ENCODE results near the gene PGM1. TPM values are rescaled to one million over a fixed set of nuclear protein-coding genes. Genes with fewer than 3 reads are reported as not detected.

The PGM1 gene
- total RNA-seq = 144 TPM

GRCh38 chr1:63593303-63593885, at the start of gene PGM1:
Gene PGM1, plus strand, starts transcription at chr1:63593411. Its CDS starts 78 bp downstream, at chr1:63593489.
- Histone ChIP-seq H3K27ac (ENCODE audit: low read depth, low read length) (peak within 1 kb of the TSS; percentile 94), H3K9ac (ENCODE audit: low read depth in 1 of 3, low read length in 3 of 3) (peak within 1 kb of the TSS; percentile 88 to 98 (median 96)), H3K36me3 (ENCODE audit: control insufficient read depth in 3 of 3, insufficient read depth in 3 of 3, low read length in 3 of 3) (no peaks in the 10 kb centered on the region), H3K27me3 (ENCODE audit: control insufficient read depth in 3 of 3, insufficient read depth in 3 of 3, low read length in 3 of 3) (no peaks in the 10 kb centered on the region), H3K4me1 (ENCODE audit: control insufficient read depth in 3 of 3, insufficient read depth in 3 of 3, low read length in 3 of 3) (peaks cover 9 to 36% (median 24%) of the 10 kb centered on the region in 3 donors), H3K9me3 (ENCODE audit: control insufficient read depth in 3 of 3, low read length in 3 of 3) (no peaks in the 10 kb centered on the region), H3K4me3 (ENCODE audit: low read length in 3 of 3) (peak within 1 kb of the TSS; percentile 88 to 98 (median 92))

- peaks cover 0 to 2% (median 0%) of the 10 kb centered on the region in 3 donors for H3K9me3 ChIP-seq (ENCODE audit: control insufficient read depth in 3 of 3, low read length in 3 of 3)
- H3K27ac ChIP-seq (ENCODE audit: low read depth, low read length) = no peak overlapping the region
- no peaks in the 10 kb centered on the region for H3K36me3 ChIP-seq (ENCODE audit: control insufficient read depth in 3 of 3, insufficient read depth in 3 of 3, low read length in 3 of 3)
- no peak overlapping the region for H3K9ac ChIP-seq (ENCODE audit: low read depth in 1 of 3, low read length in 3 of 3)
- H3K4me1 ChIP-seq (ENCODE audit: control insufficient read depth in 3 of 3, insufficient read depth in 3 of 3, low read length in 3 of 3) = peaks cover 3 to 5% (median 4%) of the 10 kb centered on the region in 3 donors
- no peak overlapping the region for H3K4me3 ChIP-seq (ENCODE audit: low read length in 3 of 3)
- no peaks in the 10 kb centered on the region for H3K27me3 ChIP-seq (ENCODE audit: control insufficient read depth in 3 of 3, insufficient read depth in 3 of 3, low read length in 3 of 3)
Observed at GRCh38 chr1:63545780-63546179, 47.4 kb upstream of the PGM1 start.

- Histone ChIP-seq H3K9me3 (ENCODE audit: control insufficient read depth in 3 of 3, low read length in 3 of 3) (peaks cover 0 to 2% (median 0%) of the 10 kb centered on the region in 3 donors), H3K4me1 (ENCODE audit: control insufficient read depth in 3 of 3, insufficient read depth in 3 of 3, low read length in 3 of 3) (peaks cover 3 to 5% (median 4%) of the 10 kb centered on the region in 3 donors), H3K27me3 (ENCODE audit: control insufficient read depth in 3 of 3, insufficient read depth in 3 of 3, low read length in 3 of 3) (no peaks in the 10 kb centered on the region), H3K27ac (ENCODE audit: low read depth, low read length) (peak overlapping the region; percentile 87), H3K9ac (ENCODE audit: low read depth in 1 of 3, low read length in 3 of 3) (peak overlapping the region in 1 of 3 donors; percentile 34), H3K36me3 (ENCODE audit: control insufficient read depth in 3 of 3, insufficient read depth in 3 of 3, low read length in 3 of 3) (no peaks in the 10 kb centered on the region), H3K4me3 (ENCODE audit: low read length in 3 of 3) (no peak overlapping the region)
Observed at GRCh38 chr1:63547621-63548294, 45.5 kb upstream of the PGM1 start.

GRCh38 chr1:63548303-63548702, 44.9 kb upstream of the PGM1 start:
- Histone ChIP-seq H3K27me3 (ENCODE audit: control insufficient read depth in 3 of 3, insufficient read depth in 3 of 3, low read length in 3 of 3) (no peaks in the 10 kb centered on the region), H3K36me3 (ENCODE audit: control insufficient read depth in 3 of 3, insufficient read depth in 3 of 3, low read length in 3 of 3) (no peaks in the 10 kb centered on the region), H3K9ac (ENCODE audit: low read depth in 1 of 3, low read length in 3 of 3) (peak overlapping the region in 1 of 3 donors; percentile 34), H3K4me3 (ENCODE audit: low read length in 3 of 3) (no peak overlapping the region), H3K27ac (ENCODE audit: low read depth, low read length) (peak overlapping the region; percentile 87), H3K9me3 (ENCODE audit: control insufficient read depth in 3 of 3, low read length in 3 of 3) (no peaks in the 10 kb centered on the region), H3K4me1 (ENCODE audit: control insufficient read depth in 3 of 3, insufficient read depth in 3 of 3, low read length in 3 of 3) (peaks cover 3 to 5% (median 4%) of the 10 kb centered on the region in 3 donors)

- Histone ChIP-seq H3K9ac (ENCODE audit: low read depth in 1 of 3, low read length in 3 of 3) (no peak overlapping the region), H3K4me3 (ENCODE audit: low read length in 3 of 3) (no peak overlapping the region), H3K36me3 (ENCODE audit: control insufficient read depth in 3 of 3, insufficient read depth in 3 of 3, low read length in 3 of 3) (no peaks in the 10 kb centered on the region), H3K27me3 (ENCODE audit: control insufficient read depth in 3 of 3, insufficient read depth in 3 of 3, low read length in 3 of 3) (no peaks in the 10 kb centered on the region), H3K9me3 (ENCODE audit: control insufficient read depth in 3 of 3, low read length in 3 of 3) (no peaks in the 10 kb centered on the region), H3K4me1 (ENCODE audit: control insufficient read depth in 3 of 3, insufficient read depth in 3 of 3, low read length in 3 of 3) (peaks cover 3 to 5% (median 4%) of the 10 kb centered on the region in 3 donors), H3K27ac (ENCODE audit: low read depth, low read length) (peak overlapping the region; percentile 87)
Observed at GRCh38 chr1:63548877-63549276, 44.3 kb upstream of the PGM1 start.

- Histone ChIP-seq H3K27me3 (ENCODE audit: control insufficient read depth in 3 of 3, insufficient read depth in 3 of 3, low read length in 3 of 3) (no peaks in the 10 kb centered on the region), H3K4me3 (ENCODE audit: low read length in 3 of 3) (no peak overlapping the region), H3K9ac (ENCODE audit: low read depth in 1 of 3, low read length in 3 of 3) (no peak overlapping the region), H3K9me3 (ENCODE audit: control insufficient read depth in 3 of 3, low read length in 3 of 3) (no peaks in the 10 kb centered on the region), H3K27ac (ENCODE audit: low read depth, low read length) (no peak overlapping the region), H3K4me1 (ENCODE audit: control insufficient read depth in 3 of 3, insufficient read depth in 3 of 3, low read length in 3 of 3) (no peaks in the 10 kb centered on the region), H3K36me3 (ENCODE audit: control insufficient read depth in 3 of 3, insufficient read depth in 3 of 3, low read length in 3 of 3) (no peaks in the 10 kb centered on the region)
Observed at GRCh38 chr1:63555480-63555879, 37.7 kb upstream of the PGM1 start.

GRCh38 chr1:63557365-63557987, 35.7 kb upstream of the PGM1 start:
- no peak overlapping the region for H3K9ac ChIP-seq (ENCODE audit: low read depth in 1 of 3, low read length in 3 of 3)
- no peaks in the 10 kb centered on the region for H3K27me3 ChIP-seq (ENCODE audit: control insufficient read depth in 3 of 3, insufficient read depth in 3 of 3, low read length in 3 of 3)
- H3K9me3 ChIP-seq (ENCODE audit: control insufficient read depth in 3 of 3, low read length in 3 of 3) = no peaks in the 10 kb centered on the region
- H3K4me3 ChIP-seq (ENCODE audit: low read length in 3 of 3) = no peak overlapping the region
- no peaks in the 10 kb centered on the region for H3K4me1 ChIP-seq (ENCODE audit: control insufficient read depth in 3 of 3, insufficient read depth in 3 of 3, low read length in 3 of 3)
- no peaks in the 10 kb centered on the region for H3K36me3 ChIP-seq (ENCODE audit: control insufficient read depth in 3 of 3, insufficient read depth in 3 of 3, low read length in 3 of 3)
- no peak overlapping the region for H3K27ac ChIP-seq (ENCODE audit: low read depth, low read length)

- Histone ChIP-seq H3K9ac (ENCODE audit: low read depth in 1 of 3, low read length in 3 of 3) (no peak overlapping the region), H3K4me3 (ENCODE audit: low read length in 3 of 3) (no peak overlapping the region), H3K9me3 (ENCODE audit: control insufficient read depth in 3 of 3, low read length in 3 of 3) (no peaks in the 10 kb centered on the region), H3K27ac (ENCODE audit: low read depth, low read length) (no peak overlapping the region), H3K4me1 (ENCODE audit: control insufficient read depth in 3 of 3, insufficient read depth in 3 of 3, low read length in 3 of 3) (no peaks in the 10 kb centered on the region), H3K27me3 (ENCODE audit: control insufficient read depth in 3 of 3, insufficient read depth in 3 of 3, low read length in 3 of 3) (no peaks in the 10 kb centered on the region), H3K36me3 (ENCODE audit: control insufficient read depth in 3 of 3, insufficient read depth in 3 of 3, low read length in 3 of 3) (peaks cover 0 to 3% (median 0%) of the 10 kb centered on the region in 3 donors)
Observed at GRCh38 chr1:63559357-63559756, 33.9 kb upstream of the PGM1 start.

- H3K9me3 ChIP-seq (ENCODE audit: control insufficient read depth in 3 of 3, low read length in 3 of 3) = no peaks in the 10 kb centered on the region
- H3K9ac ChIP-seq (ENCODE audit: low read depth in 1 of 3, low read length in 3 of 3) = no peak overlapping the region
- no peaks in the 10 kb centered on the region for H3K27me3 ChIP-seq (ENCODE audit: control insufficient read depth in 3 of 3, insufficient read depth in 3 of 3, low read length in 3 of 3)
- no peak overlapping the region for H3K4me3 ChIP-seq (ENCODE audit: low read length in 3 of 3)
- H3K27ac ChIP-seq (ENCODE audit: low read depth, low read length) = no peak overlapping the region
- no peaks in the 10 kb centered on the region for H3K4me1 ChIP-seq (ENCODE audit: control insufficient read depth in 3 of 3, insufficient read depth in 3 of 3, low read length in 3 of 3)
- H3K36me3 ChIP-seq (ENCODE audit: control insufficient read depth in 3 of 3, insufficient read depth in 3 of 3, low read length in 3 of 3) = peaks cover 0 to 3% (median 0%) of the 10 kb centered on the region in 3 donors
Observed at GRCh38 chr1:63563745-63564144, 29.5 kb upstream of the PGM1 start.

GRCh38 chr1:63569068-63569467, 24.1 kb upstream of the PGM1 start:
- Histone ChIP-seq H3K27ac (ENCODE audit: low read depth, low read length) (no peak overlapping the region), H3K9me3 (ENCODE audit: control insufficient read depth in 3 of 3, low read length in 3 of 3) (no peaks in the 10 kb centered on the region), H3K27me3 (ENCODE audit: control insufficient read depth in 3 of 3, insufficient read depth in 3 of 3, low read length in 3 of 3) (no peaks in the 10 kb centered on the region), H3K4me3 (ENCODE audit: low read length in 3 of 3) (no peak overlapping the region), H3K36me3 (ENCODE audit: control insufficient read depth in 3 of 3, insufficient read depth in 3 of 3, low read length in 3 of 3) (no peaks in the 10 kb centered on the region), H3K4me1 (ENCODE audit: control insufficient read depth in 3 of 3, insufficient read depth in 3 of 3, low read length in 3 of 3) (no peaks in the 10 kb centered on the region), H3K9ac (ENCODE audit: low read depth in 1 of 3, low read length in 3 of 3) (no peak overlapping the region)

Data from skeletal muscle tissue (tissue), 4 donors.